Breast epithelium (tissue), 4 donors: ENCODE data around the gene ITPKB. TPM values are rescaled to one million over a fixed set of nuclear protein-coding genes. Genes with fewer than 3 reads are reported as not detected.

Experiments
- DNase-seq, 2 donors: peaks; one replicate each; pipeline ENCODE4 v3.0.0-alpha.2; 2019; ENCODE audit warnings: low spot score in 2 of 2
- H3K27ac ChIP-seq, 2 donors: fragments of 200-600 bp; sonication (generic) in 1 of 2; one replicate each; pipeline ENCODE4 v1.5.1; 2016 to 2019; ENCODE audit warnings: mild to moderate bottlenecking in 1 of 2
- H3K27me3 ChIP-seq, 2 donors: fragments of 200-600 bp; sonication (generic) in 1 of 2; one replicate each; pipeline versions ENCODE4 v1.5.1 to v1.6.0; 2017 to 2019; ENCODE audit warnings: control low read depth in 1 of 2, mild to moderate bottlenecking in 1 of 2
- H3K36me3 ChIP-seq: fragments of 200-600 bp; one replicate; pipeline ENCODE4 v1.5.1; 2019
- H3K4me1 ChIP-seq, 2 donors: fragments of 200-600 bp; sonication (generic); one replicate each; pipeline ENCODE4 v1.5.1; 2016 to 2019; ENCODE audit warnings: control low read depth in 1 of 2
- H3K4me3 ChIP-seq, 3 donors: fragments of 200-600 bp; sonication (generic); 1 replicate in 2 of 3; 2 replicates in 1 of 3; pipeline ENCODE4 v1.5.1; 2016 to 2019; ENCODE audit warnings: mild to moderate bottlenecking in 3 of 3, moderate library complexity in 2 of 3
- H3K9me3 ChIP-seq, 2 donors: fragments of 200-600 bp; sonication (generic) in 1 of 2; one replicate each; pipeline ENCODE4 v1.5.1; 2016 to 2019; ENCODE audit warnings: control low read depth in 1 of 2
- CTCF ChIP-seq, 3 donors: fragments of 450-650 bp; IDR thresholded peaks; one replicate each; pipeline ENCODE4 v1.5.1; 2016 to 2017; ENCODE audit warnings: antibody characterized with exemption in 3 of 3, mild to moderate bottlenecking in 3 of 3, moderate library complexity in 3 of 3
- POLR2A ChIP-seq: fragments of 450-650 bp; IDR thresholded peaks from one replicate; pipeline ENCODE4 v1.6.1; 2016; ENCODE audit warnings: antibody characterized with exemption, mild to moderate bottlenecking, moderate library complexity
- POLR2AphosphoS5 ChIP-seq, 3 donors: sonication (generic); formaldehyde crosslinking; IDR thresholded peaks; one replicate each; pipeline ENCODE4 v1.6.1; 2017; ENCODE audit warnings: antibody characterized with exemption in 3 of 3
- intact Hi-C: fragments of 100-400 bp; cut with DNase I; formaldehyde crosslinking; loops from one replicate; pipeline ENCODE4 v1.15.1; 2023; ENCODE audit warnings: low total_unique reads
- total RNA-seq, 3 donors: library from RNA; depleted of rRNA; stranded (reverse); fragments of >200 nt; gene quantifications; one replicate each; pipeline ENCODE4 v1.1.0, GENCODE V29; 2016

ITPKB gene
- total RNA-seq, 3 donors from 2014 or later, result 24.0 to 37.6 (median 25.6) TPM

GRCh38 chr1:226684026-226684425 lies 55.1 kb downstream of the ITPKB start:
- H3K4me1 ChIP-seq, result no peaks in the 10 kb centered on the region
- H3K36me3 ChIP-seq, result no peaks in the 10 kb centered on the region
- no peaks in the 10 kb centered on the region for H3K9me3 ChIP-seq
- peak in 1 of 2 donors; percentile 41 for DNase-seq
- no peak for TF ChIP-seq POLR2A
- TF ChIP-seq CTCF (IDR thresholded peaks at IDR 0.05), result no peak
- no peak for TF ChIP-seq POLR2AphosphoS5 (IDR thresholded peaks at IDR 0.05)
- no peak overlapping the region for H3K4me3 ChIP-seq
- peak overlapping the region in 1 of 2 donors; percentile 19 for H3K27ac ChIP-seq
- intact Hi-C loops, result no loop called here
- H3K27me3 ChIP-seq, result no peaks in the 10 kb centered on the region

DNA sequence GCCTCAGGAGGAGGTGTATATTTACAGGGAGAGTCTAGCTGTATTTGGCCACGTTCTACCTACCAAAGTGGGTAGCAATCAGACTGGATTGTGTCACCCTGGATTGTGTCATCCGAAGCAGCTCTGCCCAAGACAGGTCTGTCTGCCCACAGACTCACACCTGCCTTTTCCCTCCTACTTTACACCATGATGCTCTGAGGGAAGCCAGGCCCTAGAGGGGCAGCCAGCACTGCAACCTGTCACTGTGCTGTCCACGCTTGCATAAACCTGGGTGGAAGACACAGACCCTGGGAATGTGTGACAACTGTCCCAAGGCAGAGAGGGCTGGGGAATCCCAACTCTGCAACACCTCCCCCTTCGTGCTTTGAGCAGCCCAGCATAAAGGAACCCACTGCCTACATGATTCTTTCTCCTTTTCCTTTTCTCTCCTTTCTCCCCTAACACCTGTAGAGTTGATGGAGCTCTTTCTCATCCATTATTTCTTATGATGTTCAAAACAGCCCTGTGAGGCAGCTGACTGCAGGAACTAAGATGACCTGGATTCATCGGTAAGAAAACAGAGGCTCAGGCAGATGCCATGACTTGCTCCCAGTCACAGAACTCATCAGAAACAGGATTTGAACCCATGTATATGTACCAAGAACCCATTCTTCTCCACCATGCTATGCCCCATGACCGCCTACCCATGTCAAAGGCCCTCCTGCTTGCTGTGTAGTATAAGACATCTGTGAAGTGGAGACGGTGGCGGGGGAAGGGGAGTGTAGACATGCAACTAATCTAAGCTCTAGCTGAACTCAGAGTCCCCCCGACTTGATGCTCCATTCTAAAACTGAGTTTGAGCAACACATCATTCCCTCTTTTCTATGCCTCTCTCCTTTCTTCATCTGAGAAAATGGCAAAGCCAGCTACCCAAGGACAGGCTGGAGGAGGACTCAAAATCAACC lies 55.9 kb downstream of the ITPKB start:
- peak in 1 of 2 donors; percentile 25 for DNase-seq
- Histone ChIP-seq H3K27me3 (no peaks in the 10 kb centered on the region), H3K27ac (peak overlapping the region in 1 of 2 donors; percentile 20), H3K4me3 (no peak overlapping the region), H3K9me3 (no peaks in the 10 kb centered on the region), H3K36me3 (no peaks in the 10 kb centered on the region), H3K4me1 (no peaks in the 10 kb centered on the region)
- intact Hi-C loops, result no loop called here
- TF ChIP-seq POLR2AphosphoS5 (IDR thresholded peaks at IDR 0.05) (no peak), POLR2A (no peak), CTCF (IDR thresholded peaks at IDR 0.05) (no peak)

GRCh38 chr1:226681652-226682493 lies 57.2 kb downstream of the ITPKB start:
- DNase-seq, result peak in 1 of 2 donors; percentile 22
- H3K9me3 ChIP-seq, result no peaks in the 10 kb centered on the region
- no peaks in the 10 kb centered on the region for H3K36me3 ChIP-seq
- H3K27ac ChIP-seq, result peak overlapping the region in 1 of 2 donors; percentile 20
- no peak overlapping the region for H3K4me3 ChIP-seq
- peaks cover 5 to 9% of the 10 kb centered on the region in 2 donors for H3K4me1 ChIP-seq
- intact Hi-C loops, result no loop called here
- TF ChIP-seq CTCF (IDR thresholded peaks at IDR 0.05), result no peak
- TF ChIP-seq POLR2A, result no peak
- TF ChIP-seq POLR2AphosphoS5 (IDR thresholded peaks at IDR 0.05), result no peak
- H3K27me3 ChIP-seq, result no peaks in the 10 kb centered on the region

- Histone ChIP-seq H3K4me1 (peaks cover 5 to 17% of the 10 kb centered on the region in 2 donors), H3K36me3 (no peaks in the 10 kb centered on the region), H3K4me3 (peak overlapping the region in 1 of 3 donors; percentile 66), H3K27me3 (no peaks in the 10 kb centered on the region), H3K9me3 (no peaks in the 10 kb centered on the region), H3K27ac (peak overlapping the region; percentile 84 to 95)
- TF ChIP-seq POLR2A (no peak), CTCF (IDR thresholded peaks at IDR 0.05) (no peak), POLR2AphosphoS5 (IDR thresholded peaks at IDR 0.05) (no peak)
- DNase-seq, result peak in 1 of 2 donors; percentile 0
- intact Hi-C loops, result no loop called here
Observed at GRCh38 chr1:226680653-226681052, 58.4 kb downstream of the ITPKB start.
